Mesothelial cell of epicardium (in vitro differentiated cells): ENCODE measurements around the gene SPEM3. TPM values are rescaled to one million over a fixed set of nuclear protein-coding genes. Genes with fewer than 3 reads are reported as not detected.

Source experiments
- DNase-seq, 2 experiments: peaks; one replicate each; pipeline ENCODE4 v3.0.0; 2021; ENCODE audit warnings: low spot score in 2 of 2; ENCODE audit not compliant: unreplicated experiment in 2 of 2
- H3K27ac Mint-ChIP-seq: 2 replicates; pipeline ENCODE4 v1.8.0; 2021; ENCODE audit warnings: mixed read lengths
- H3K27me3 Mint-ChIP-seq: 2 replicates; pipeline ENCODE4 v1.8.0; 2021; ENCODE audit warnings: low read depth, mixed read lengths
- H3K36me3 Mint-ChIP-seq: 2 replicates; pipeline ENCODE4 v1.8.0; 2021; ENCODE audit warnings: mixed read lengths
- H3K4me1 Mint-ChIP-seq: 2 replicates; pipeline ENCODE4 v1.8.0; 2021; ENCODE audit warnings: mixed read lengths
- H3K4me3 Mint-ChIP-seq: 2 replicates; pipeline ENCODE4 v1.8.0; 2021; ENCODE audit warnings: mild to moderate bottlenecking, moderate library complexity, mixed read lengths
- H3K9me3 Mint-ChIP-seq: 2 replicates; pipeline ENCODE4 v1.8.0; 2021; ENCODE audit warnings: mixed read lengths
- total RNA-seq: library from RNA; stranded (reverse); gene quantifications from 3 replicates; pipeline ENCODE4 v1.2.1, GENCODE V29; 2021
- TF ChIP-seq, protein P1 (sequence below): fragments of 200-600 bp; sonication (generic); IDR thresholded peaks from one replicate; pipeline ENCODE4 v1.5.0; 2021; ENCODE audit warnings: antibody characterized with exemption; ENCODE audit not compliant: unreplicated experiment

SPEM3 gene
- total RNA-seq, 1 donor from 2014 or later: not detected

DNA sequence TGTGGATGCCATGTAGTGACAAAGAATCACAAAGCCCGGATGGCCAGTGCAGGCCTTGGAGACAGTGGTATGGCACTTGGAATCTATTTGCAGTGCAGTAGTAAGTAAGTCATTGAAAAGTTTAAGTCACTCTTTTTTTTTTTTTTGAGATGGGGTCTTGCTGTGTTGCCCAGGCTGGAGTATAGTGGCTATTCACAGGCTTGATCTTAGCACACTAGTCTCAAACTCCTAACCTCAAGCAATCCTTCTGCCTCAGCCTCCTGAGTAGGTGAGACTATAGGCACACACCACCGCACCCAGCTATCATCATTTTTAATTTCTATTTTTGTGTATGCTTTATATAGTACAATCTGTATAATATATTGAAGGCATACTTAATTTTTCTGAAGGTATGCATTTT lies 30.0 kb upstream of the SPEM3 start:
- H3K27ac Mint-ChIP-seq: no peak overlapping the region
- TF ChIP-seq, protein P1, sequence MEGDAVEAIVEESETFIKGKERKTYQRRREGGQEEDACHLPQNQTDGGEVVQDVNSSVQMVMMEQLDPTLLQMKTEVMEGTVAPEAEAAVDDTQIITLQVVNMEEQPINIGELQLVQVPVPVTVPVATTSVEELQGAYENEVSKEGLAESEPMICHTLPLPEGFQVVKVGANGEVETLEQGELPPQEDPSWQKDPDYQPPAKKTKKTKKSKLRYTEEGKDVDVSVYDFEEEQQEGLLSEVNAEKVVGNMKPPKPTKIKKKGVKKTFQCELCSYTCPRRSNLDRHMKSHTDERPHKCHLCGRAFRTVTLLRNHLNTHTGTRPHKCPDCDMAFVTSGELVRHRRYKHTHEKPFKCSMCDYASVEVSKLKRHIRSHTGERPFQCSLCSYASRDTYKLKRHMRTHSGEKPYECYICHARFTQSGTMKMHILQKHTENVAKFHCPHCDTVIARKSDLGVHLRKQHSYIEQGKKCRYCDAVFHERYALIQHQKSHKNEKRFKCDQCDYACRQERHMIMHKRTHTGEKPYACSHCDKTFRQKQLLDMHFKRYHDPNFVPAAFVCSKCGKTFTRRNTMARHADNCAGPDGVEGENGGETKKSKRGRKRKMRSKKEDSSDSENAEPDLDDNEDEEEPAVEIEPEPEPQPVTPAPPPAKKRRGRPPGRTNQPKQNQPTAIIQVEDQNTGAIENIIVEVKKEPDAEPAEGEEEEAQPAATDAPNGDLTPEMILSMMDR: no peak
- H3K9me3 Mint-ChIP-seq: no peaks in the 10 kb centered on the region
- no peak for DNase-seq
- no peaks in the 10 kb centered on the region for H3K27me3 Mint-ChIP-seq
- H3K36me3 Mint-ChIP-seq: peaks cover 6% of the 10 kb centered on the region
- H3K4me1 Mint-ChIP-seq: peaks cover 12% of the 10 kb centered on the region
- H3K4me3 Mint-ChIP-seq: no peak overlapping the region

DNA sequence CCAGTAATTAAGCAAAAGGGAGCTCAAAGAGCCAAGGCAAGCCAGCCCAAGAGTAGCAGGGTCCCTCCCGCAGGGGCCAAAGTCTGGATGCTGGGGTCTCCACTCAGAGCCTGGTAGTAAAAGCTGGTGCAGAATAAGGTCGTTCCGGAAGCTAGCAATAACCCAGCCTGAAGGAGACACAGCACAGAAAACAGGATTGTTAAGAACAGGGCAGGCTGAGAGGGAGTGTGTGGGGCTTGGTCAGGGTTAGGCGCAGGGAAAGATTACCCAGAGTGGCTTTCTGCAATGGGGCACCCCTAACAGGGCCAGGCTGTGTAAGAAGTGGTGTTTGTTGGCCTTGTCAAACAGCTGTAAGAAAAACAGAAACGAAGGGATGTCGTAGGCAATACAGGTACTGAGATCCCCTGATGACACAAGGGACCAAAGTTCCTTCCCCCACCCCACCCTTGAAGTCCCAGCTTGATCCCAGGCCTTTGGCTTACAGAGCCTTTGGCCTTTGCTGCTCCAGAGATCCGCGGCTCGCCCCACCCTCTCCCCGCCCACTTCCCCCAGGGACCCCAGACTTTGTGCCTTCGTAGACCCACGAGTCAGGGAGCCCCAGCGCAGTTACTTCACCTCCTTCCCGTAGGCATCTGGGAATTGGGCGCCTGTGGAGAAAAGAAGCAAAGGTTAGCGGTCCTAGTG lies 25.5 kb upstream of the SPEM3 start:
- Mint-ChIP-seq H3K4me1 (peaks cover 23% of the 10 kb centered on the region), H3K4me3 (peak overlapping the region; percentile 87), H3K9me3 (no peaks in the 10 kb centered on the region), H3K27ac (peak overlapping the region; percentile 91), H3K27me3 (no peaks in the 10 kb centered on the region), H3K36me3 (peaks cover 6% of the 10 kb centered on the region)
- DNase-seq: no peak
- TF ChIP-seq, protein P1: no peak

DNA sequence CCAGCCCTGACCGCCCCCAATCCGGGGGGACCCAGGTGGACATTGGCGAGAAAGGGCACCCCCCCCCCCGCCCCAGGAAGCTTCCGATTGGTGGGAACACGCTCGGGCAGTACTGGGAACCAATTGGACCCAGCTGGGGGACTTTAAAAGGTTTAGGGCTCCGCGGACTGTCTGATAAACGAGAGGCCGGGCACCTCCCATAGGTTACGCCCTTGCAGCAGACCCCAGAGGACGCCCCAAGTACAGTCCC lies 25.0 kb upstream of the SPEM3 start:
- Mint-ChIP-seq H3K4me1 (peaks cover 23% of the 10 kb centered on the region), H3K27me3 (no peaks in the 10 kb centered on the region), H3K4me3 (peak overlapping the region; percentile 87), H3K36me3 (peaks cover 6% of the 10 kb centered on the region), H3K27ac (peak overlapping the region; percentile 91), H3K9me3 (no peaks in the 10 kb centered on the region)
- TF ChIP-seq, protein P1: no peak
- DNase-seq: no peak

DNA sequence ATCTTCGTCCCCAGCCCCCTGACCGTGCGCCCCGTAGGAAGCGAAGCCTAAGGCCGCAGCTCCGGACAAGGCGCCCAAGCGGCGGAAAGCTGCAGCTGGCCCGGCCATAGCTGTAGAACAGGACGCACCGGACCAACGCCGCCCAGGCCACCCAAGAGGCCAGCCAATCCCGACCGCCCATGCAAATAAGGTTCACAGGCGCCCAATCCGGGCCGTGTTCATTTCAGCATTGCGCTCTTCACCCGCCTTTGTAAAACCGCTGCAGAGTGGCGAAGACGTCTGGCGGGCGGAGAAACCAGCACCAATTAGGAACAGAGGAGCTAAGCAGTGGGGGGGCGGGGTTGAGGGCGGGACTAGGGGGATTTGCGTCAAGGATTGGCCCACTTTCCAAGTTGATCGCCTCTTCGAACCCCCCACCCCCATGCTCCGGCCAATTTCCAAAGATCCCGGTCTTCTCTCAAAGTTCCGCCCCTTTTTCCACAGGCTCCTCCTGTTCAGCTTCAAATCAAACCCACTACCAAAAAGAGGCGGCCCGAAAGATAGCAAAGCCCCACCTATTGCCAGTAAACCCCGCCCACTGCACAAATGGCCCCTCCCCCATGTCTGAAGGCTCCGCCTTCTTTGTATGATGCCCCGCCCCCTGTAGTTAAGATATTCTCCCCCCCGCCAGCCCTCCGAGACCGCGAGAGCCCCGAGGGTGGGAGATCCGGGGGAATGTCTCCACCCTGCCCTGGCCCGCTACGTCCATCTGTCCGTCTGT lies 24.5 kb upstream of the SPEM3 start, which contains the start of gene TMEM256:
Gene TMEM256 (minus strand): TSS at position 121 of the 760 bp plus-strand sequence. CDS start 13 bp downstream, at position 108.
- no peaks in the 10 kb centered on the region for H3K27me3 Mint-ChIP-seq
- peak within 1 kb of the TSS; percentile 87 for H3K4me3 Mint-ChIP-seq
- peak; percentile 93 to 96 for DNase-seq
- H3K36me3 Mint-ChIP-seq: peaks cover 9% of the 10 kb centered on the region
- peak within 1 kb of the TSS; percentile 91 for H3K27ac Mint-ChIP-seq
- TF ChIP-seq, protein P1: no peak
- H3K4me1 Mint-ChIP-seq: peaks cover 23% of the 10 kb centered on the region
- no peaks in the 10 kb centered on the region for H3K9me3 Mint-ChIP-seq

DNA sequence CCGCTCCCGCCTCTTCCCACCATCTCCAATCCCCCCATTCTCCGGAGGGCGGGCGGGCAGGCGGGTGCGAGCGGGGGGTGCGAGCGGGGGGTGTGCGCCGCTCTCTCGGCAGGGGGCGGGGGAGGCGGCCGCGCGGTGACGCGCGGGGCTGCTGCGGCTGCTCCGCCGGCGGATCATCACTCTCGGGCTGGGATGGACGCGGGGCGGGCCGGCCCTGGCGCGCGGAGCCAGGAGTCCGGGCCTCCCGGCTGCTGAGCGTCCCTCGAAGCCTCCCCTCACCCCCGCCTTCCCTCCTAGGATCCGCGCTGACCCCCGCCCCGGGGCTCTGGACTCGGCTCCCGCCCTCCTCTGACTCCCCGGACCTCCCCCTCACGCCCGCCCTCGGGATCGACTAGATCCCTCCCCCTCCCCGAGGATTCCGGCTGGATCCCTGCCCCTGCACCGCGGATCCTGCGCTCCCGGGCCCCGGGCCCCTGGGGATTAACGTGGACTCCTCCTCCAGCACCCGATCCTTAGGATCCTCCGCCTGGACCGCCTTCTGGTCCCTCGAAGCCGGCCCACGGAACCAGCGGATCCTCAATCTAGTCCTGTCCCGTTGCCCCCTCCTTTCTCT lies 23.8 kb upstream of the SPEM3 start:
- Mint-ChIP-seq H3K4me3 (peak overlapping the region; percentile 87), H3K27ac (peak overlapping the region; percentile 91), H3K9me3 (no peaks in the 10 kb centered on the region), H3K27me3 (no peaks in the 10 kb centered on the region), H3K4me1 (peaks cover 23% of the 10 kb centered on the region), H3K36me3 (peaks cover 13% of the 10 kb centered on the region)
- TF ChIP-seq, protein P1: no peak
- no peak for DNase-seq
